IPS DF 4.7 (cell line): ENCODE measurements around the gene TAF1.
A peak's percentile ranks its signal among the peaks of the same experiment; 100 is the strongest.
"Not testable (repeated sequence)": the region's sequence is repeated elsewhere in the genome, so short reads cannot be mapped to it uniquely, and the experiment has no call there.

Experiments
- DNase-seq: peaks from one replicate; pipeline ENCODE4 v3.0.0-alpha.2; 2013; ENCODE audit warnings: low spot score; ENCODE audit errors: extremely low read depth

TAF1 gene, protein sequence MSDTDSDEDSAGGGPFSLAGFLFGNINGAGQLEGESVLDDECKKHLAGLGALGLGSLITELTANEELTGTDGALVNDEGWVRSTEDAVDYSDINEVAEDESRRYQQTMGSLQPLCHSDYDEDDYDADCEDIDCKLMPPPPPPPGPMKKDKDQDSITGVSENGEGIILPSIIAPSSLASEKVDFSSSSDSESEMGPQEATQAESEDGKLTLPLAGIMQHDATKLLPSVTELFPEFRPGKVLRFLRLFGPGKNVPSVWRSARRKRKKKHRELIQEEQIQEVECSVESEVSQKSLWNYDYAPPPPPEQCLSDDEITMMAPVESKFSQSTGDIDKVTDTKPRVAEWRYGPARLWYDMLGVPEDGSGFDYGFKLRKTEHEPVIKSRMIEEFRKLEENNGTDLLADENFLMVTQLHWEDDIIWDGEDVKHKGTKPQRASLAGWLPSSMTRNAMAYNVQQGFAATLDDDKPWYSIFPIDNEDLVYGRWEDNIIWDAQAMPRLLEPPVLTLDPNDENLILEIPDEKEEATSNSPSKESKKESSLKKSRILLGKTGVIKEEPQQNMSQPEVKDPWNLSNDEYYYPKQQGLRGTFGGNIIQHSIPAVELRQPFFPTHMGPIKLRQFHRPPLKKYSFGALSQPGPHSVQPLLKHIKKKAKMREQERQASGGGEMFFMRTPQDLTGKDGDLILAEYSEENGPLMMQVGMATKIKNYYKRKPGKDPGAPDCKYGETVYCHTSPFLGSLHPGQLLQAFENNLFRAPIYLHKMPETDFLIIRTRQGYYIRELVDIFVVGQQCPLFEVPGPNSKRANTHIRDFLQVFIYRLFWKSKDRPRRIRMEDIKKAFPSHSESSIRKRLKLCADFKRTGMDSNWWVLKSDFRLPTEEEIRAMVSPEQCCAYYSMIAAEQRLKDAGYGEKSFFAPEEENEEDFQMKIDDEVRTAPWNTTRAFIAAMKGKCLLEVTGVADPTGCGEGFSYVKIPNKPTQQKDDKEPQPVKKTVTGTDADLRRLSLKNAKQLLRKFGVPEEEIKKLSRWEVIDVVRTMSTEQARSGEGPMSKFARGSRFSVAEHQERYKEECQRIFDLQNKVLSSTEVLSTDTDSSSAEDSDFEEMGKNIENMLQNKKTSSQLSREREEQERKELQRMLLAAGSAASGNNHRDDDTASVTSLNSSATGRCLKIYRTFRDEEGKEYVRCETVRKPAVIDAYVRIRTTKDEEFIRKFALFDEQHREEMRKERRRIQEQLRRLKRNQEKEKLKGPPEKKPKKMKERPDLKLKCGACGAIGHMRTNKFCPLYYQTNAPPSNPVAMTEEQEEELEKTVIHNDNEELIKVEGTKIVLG (N-terminal part only)

DNA sequence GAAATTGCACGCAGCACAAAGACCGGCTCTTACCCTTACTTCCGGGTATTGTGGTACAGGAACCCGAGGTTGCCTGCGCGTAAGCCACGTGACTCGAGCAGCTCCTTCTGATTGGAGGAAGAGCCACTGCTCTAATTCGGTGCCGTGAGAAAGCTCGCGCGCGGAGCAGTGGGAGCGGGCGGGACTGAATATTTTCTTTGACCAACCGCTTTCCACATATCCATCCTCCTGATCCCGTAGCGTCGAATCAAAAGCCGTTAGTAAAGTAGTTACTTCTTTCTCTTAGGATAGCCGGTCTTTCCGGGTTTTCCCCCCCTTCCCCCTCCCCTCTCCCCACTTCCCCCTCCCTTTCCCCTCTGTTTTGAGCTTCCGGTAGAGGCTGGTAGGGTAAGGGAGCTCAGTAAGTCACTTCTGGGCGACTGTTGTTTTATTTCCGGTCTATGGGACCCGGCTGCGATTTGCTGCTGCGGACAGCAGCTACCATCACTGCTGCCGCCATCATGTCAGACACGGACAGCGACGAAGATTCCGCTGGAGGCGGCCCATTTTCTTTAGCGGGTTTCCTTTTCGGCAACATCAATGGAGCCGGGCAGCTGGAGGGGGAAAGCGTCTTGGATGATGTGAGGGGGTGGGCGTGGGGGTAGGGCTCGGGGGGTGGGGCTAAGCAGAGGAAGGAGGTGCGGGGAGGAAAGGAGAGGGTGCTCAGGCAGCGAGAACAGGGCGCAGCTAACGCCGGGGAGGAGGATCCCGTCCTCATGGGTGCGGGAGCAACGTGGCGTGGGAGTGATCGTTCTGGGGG, at the start of gene TAF1:
TAF1 (plus strand) TSS at position 483 of the 799 bp plus-strand sequence; CDS start at position 501, 18 bp downstream.
- peak; percentile 64 for DNase-seq

DNA sequence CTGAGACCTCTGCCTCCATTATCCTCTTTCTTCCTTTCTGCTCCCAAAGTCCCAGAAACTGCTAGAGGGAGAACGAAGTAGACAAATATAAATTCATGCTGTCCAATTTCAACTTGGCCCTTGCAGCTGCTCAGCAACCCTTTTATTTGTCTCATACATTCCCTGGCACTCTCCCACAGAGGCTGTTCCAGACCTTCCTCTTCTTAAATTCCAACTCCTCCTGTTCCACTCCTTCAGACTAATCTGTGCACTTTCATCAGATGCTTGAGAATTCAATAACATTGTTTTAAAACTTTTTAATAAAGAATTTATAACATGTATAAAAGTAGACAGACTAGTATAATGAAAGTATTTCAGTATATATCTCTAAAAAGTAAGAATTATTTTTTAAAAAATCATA, 49.2 kb upstream of the TAF1 start:
- DNase-seq, result not testable (repeated sequence)

DNA sequence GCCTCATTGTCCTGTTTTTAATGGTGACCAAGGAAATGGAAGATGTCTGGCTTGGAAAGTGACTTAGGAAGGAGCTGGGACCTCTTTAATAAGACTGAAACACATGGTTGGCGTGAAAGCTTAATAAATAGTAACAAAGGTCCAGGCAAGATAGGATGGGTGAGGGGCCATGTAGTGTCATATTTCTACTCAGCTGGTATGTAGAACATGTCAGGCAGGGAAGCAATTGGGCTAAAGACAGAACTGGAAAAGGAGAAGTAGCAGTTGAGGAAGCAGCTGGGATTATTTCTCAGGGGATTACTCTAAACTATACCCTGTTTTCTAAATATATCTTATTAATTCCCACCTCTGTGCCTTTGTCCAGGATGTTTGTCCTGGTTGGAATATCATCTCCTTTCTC, 46.0 kb upstream of the TAF1 start:
- DNase-seq, result no peak

DNA sequence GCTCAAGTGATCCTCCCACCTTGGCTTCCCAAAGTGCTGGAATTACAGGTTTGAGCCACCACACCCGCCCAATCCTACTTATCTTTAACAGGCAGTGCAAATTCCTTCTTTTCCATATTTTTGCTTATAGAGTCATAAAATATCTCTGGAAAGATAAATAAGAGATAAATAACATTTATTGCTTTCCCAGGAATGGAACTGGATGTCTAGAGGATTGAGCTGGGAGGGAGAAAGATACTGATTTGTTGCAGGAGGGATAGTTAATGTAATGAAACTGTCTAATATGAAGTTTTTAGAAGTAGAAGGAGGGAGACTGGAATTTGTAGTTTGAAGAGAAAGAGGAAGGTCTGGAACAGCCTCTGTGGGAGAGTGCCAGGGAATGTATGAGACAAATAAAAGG, 44.4 kb upstream of the TAF1 start:
- DNase-seq, result no peak

DNA sequence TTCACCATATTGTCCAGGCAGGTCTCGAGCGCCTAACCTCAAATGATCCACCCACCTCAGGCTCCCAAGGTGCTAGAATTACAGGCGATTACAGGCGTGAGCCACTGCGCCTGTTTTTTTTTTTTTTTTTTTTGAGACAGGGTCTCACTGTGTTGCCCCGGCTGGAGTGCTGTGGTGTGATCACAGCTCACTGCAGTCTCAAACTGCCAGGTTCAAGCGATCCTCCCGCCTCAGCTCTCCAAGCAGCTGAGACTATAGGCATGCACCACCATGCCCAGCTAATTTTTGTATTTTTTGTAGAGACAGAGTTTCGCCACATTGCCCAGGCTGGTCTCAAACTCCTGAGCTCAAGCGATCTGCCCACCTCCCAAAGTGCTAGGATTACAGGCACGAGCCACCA, 41.7 kb upstream of the TAF1 start:
- not testable (repeated sequence) for DNase-seq

DNA sequence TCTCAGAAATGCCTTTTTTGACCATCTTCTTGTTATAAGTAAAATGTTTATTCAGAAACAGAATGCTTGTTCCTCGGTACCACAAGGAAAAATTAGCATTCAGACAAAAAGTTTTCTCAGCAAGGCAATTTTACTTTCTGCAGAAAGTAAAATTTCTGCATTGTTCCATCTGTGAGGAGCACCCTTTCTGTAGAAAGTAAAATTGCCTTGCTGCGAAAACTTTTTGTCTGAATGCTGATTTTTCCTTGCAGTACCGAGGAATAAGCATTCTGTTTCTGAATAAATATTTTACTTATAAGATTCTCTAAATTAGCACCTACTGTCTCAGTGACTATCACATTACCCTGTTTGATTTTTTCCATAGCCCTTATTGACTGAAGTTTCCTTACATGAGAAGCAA, 39.8 kb upstream of the TAF1 start:
- no peak for DNase-seq

DNA sequence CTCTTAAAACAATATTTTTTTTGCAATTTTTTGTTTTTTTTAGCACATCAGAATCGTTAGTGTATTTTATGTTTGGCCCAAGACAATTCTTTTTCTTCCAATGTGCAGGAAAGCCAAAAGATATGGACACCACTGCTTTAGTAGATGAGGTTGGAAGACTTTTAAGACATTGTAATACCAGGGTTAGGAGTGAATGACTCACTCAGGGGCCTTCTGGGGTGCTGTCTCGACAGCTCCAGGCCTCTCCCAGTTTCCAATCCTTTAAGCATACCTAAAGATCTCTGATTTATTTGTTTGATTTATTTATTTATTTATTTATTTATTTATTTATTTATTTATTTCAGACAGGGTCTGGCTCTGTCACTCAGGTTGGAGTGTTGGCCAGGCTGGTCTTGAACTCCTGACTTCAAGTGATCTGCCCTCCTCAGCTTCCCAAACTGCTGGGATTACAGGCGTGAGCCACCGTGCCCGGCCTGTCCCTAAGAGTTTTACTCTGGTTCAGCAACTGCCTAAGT, 16.9 kb upstream of the TAF1 start:
- not testable (repeated sequence) for DNase-seq

DNA sequence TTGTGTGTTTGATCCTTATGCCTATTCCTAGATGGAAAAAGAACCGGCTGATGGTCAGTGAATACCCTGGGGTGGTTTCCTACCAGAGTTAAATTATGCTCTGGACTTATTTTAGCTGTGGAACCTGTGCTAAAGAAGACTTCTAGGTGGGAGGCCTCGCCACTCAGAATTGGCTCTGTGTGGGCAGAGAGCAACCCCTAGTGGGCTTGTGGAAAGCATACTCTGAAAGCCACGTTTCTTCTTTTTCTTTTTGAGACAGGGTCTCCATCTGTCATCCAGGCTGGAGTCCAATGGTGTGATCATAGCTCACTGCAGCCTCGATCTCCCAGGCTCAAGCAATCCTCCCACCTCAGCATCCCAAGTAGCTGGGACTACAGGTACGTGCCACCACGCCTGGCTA, 16.3 kb upstream of the TAF1 start:
- not testable (repeated sequence) for DNase-seq

DNA sequence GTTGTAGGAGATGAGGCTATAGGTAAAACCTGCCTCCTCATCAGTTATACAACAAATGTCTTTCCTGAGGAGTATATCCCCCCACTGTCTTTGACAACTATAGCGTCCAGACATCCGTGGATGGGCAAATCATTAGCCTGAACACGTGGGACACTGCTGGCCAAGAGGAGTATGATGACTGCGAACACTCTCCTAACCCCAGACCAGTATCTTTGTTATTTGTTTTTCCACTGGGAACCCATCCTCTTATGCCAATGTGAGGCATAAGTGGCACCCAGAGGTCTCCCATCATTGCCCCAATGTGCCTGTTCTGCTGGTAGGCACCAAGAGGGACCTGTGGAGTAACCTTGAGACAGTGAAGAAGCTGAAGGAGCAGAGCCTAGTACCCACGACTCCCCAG, 13.7 kb upstream of the TAF1 start:
- DNase-seq, result not testable (repeated sequence)

DNA sequence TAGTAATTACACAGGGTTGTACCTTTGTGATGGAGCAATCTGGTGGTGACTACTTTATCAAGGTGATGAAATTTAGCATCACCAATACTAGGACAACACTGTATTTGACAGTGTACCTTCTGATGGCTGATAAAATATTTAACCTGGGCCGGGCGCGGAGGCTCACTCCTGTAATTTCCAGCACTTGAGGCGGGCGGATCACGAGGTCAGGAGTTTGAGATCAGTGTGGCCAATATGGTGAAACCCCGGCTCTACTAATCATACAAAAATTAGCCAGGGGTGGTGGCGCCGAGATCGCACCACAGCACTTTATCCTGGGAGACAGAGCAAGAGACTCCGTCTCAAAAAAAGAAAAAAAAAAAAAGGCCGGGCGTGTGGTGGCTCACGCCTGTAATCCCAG, 1.9 kb upstream of the TAF1 start:
- no peak for DNase-seq

DNA sequence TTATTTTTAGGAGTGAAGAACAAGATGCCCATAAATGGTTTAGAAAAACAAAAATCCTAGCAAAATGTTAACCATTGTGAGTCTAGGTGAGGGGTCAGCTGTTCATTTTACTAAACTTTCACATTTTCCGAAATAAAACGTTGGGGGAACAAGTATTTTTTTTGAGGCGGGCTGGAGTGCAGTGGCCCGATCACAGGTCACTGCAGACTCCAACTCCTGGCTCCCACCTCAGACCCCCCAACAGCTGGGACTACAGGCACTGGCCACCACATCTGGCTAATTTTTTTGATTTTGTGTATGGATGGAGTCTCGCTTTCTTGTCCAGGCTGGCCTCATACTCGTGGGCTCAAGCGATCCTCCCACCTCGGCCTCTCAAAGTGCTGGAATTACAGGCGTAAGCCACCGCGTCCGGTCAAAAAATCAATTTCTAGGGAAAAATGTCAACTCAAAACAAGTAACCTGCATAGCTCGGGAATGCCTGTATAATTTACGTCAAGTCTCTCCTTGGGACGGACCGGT, 742 bp upstream of the TAF1 start:
- DNase-seq, result no peak

DNA sequence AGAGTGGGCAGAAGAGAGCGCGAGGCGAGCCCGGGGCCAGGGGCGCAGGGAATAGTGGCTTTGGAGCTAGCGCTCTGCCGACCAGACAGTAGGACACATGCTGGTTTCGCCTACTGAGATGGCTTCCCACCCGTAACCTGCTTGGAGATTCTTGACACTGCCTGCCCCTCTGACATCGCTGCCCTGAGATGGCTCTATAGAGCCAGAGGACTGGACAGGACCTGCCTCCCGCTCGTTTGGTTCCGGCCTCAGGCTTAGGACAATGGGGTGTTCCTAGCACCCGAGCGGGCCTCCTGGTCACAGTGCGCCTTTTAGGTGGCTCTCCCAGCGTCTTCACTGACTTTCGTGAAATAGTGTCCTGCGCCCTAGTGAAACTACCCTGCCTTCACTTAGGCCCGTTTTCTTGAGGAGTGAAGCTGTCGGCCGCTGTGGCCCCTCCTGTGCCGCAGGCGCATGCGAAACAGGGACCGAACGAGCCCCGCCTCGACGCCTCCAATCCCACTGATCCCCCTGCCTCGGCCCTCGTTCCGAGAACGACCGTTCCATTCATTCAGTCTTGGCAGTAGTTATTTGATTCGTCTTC, 608 bp downstream of the TAF1 start:
- no peak for DNase-seq

DNA sequence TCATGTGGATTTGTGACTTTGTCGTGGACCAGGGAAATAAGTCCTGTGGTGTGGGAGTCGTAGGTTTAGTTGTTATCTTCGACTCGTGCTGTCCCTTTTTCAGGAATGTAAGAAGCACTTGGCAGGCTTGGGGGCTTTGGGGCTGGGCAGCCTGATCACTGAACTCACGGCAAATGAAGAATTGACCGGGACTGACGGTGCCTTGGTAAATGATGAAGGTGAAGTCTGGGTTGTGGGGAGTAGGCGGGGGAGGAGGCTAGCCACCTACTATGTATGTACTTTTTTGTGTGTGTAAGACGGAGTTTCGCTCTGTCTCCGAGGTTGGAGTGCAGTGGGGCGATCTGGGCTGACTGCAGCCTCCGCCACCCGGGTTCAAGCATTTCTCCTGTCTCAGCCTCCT, 1.2 kb downstream of the TAF1 start:
- no peak for DNase-seq

DNA sequence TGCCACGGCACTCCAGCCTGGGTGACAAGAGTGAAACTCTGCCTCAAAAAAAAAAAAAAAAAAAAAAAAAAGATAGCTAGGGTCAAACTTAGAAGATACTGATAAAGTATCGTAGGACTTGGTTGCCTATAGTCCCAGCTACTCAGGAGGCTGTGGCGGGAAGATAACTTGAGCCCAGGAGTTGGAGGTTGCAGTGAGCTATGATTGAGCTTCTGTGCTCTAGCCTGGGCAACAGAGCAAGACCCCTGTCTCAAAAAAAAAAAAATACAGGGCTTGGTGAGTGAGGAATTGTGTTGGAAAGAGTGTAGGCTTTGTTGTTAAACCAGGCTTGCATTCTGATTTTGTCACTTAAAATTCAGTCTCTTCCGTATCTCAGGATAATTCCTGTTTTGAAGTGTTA, 6.2 kb downstream of the TAF1 start:
- no peak for DNase-seq

DNA sequence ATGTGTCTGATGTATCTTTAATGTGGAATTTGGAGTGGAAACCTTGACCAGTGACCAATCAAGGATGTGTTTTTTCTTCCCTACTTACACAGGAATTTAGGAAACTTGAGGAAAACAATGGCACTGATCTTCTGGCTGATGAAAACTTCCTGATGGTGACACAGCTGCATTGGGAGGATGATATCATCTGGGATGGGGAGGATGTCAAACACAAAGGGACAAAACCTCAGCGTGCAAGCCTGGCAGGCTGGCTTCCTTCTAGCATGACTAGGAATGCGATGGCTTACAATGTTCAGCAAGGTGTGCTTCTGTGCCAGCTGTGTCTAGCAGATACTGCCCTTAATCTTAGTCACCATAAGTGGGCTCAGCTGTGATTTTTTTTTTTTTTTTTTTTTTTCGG, 12.6 kb downstream of the TAF1 start:
- DNase-seq, result no peak

DNA sequence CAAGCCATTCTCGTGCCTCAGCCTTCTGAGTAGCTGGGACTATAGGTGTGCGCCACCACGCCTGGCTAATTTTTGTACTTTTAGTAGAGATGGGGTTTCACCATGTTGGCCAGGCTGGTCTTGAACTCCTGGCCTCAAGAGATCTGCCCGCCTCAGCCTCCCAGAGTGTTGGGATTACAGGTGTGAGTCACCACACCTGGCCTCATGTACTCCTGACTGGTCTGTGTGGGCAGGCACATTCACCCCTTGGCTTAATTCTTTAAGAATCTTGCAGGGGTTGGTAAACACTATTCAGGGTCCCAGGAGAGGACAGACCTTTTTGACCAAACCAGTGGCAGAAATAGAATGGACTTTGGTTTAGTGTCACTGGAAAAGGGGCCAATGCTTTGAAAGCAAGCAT, 25.6 kb downstream of the TAF1 start:
- DNase-seq, result not testable (repeated sequence)

DNA sequence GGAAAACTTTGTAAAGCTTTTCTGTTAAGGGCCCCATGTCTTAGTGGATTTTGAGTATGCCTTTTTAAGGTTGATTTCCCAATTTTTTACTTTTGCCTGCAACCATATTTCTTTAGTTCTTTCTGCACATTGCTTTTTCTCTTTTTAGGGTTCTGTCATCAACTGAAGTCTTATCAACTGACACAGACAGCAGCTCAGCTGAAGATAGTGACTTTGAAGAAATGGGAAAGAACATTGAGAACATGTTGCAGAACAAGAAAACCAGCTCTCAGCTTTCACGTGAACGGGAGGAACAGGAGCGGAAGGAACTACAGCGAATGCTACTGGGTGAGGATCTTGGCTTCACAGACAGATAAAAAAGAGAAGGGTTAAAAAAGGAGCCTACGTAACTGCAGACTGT, 27.8 kb downstream of the TAF1 start:
- no peak for DNase-seq

DNA sequence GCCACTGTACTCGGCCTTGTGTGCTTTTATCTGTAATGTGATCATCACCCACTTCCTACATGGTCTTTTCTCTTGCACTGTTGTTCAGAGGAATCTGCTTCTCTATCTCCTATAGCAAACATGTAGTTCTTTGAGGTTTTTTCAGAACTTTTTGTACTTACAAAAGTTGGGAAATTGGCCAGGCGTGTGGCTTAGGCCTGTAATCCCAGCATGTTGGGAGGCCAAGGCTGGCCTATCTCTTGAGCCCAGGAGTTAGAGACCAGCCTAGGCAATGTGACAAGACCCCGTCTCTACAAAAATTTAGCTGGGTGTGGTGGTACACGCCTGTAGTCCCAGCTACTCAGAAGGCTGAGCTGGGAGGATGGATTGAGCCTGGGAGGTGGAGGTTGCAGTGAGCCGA, 30.4 kb downstream of the TAF1 start:
- no peak for DNase-seq

DNA sequence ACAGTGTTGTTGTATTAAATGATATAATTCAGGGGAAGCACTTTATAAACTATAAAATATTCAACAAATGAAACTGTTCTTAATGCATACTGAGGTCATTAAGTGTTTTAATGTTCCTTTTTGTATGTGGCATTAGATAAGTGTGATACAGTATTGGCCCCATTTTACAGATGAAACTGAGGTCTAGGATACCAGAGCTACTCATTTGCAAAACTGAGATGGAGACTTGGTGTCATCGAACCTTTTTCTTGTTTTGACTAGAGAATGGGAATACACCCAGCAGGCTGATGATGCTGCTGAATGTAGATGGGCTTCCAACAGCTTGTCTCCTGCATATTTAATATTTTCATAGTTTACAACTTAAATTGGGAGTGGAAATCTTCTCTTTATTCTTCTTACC, 34.6 kb downstream of the TAF1 start:
- DNase-seq, result no peak

DNA sequence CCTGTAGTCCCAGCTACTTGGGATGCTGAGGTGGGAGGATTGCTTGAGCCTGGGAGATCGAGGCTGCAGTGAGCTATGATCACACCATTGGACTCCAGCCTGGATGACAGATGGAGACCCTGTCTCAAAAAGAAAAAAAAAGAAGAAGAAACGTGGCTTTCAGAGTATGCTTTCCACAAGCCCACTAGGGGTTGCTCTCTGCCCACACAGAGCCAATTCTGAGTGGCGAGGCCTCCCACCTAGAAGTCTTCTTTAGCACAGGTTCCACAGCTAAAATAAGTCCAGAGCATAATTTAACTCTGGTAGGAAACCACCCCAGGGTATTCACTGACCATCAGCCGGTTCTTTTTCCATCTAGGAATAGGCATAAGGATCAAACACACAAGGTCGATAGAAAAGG, 50.1 kb downstream of the TAF1 start:
- DNase-seq, result not testable (repeated sequence)
